Hematopoietic multipotent progenitor cell treated with erythropoietin and hydrocortisone succinate and interleukin-3 and kit ligand, for 17 days (in vitro differentiated cells): Measurements from ENCODE around the gene FSTL4.

Source experiments
- DNase-seq: peaks from one replicate; pipeline ENCODE4 v3.0.0-alpha.2; 2015; ENCODE audit warnings: low spot score

Gene FSTL4

GRCh38 chr5:133241179-133242092 is 370.9 kb downstream of the FSTL4 start:
- no peak for DNase-seq

DNA sequence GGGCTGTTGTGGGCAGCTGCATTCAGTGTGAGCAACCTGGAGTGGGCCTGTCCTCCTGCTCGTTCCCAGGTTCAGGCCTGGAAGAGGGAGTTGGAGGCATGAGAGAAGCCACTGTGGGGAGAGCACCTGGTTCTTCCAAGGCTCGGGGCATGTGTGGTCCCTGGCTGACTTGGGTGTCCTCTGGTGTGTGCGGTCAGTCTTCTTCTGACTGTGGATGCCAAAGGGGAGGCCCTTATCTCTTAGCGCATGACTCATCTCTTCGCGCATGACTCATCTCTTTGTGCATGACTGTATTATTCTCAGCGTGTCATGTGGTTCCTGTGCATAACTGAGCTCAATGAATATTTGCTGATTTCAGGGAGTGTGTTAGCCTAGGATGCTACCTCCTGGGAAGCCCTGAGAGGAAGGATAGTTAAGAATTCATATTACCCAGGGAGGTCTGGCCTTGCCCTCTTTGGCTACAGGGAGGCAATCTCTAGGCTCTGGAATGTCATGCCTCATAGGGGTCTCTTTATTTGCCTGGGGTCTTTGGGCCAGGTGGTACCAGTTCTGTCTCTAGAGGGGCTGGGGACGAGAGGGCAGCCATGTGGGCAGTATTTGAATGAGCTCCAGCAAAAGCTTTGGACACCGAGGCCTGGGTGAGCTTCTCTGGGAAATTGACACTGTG is 371.8 kb downstream of the FSTL4 start:
- DNase-seq, result peak; percentile 55

GRCh38 chr5:133238426-133239205 is 373.7 kb downstream of the FSTL4 start:
- no peak for DNase-seq

DNA sequence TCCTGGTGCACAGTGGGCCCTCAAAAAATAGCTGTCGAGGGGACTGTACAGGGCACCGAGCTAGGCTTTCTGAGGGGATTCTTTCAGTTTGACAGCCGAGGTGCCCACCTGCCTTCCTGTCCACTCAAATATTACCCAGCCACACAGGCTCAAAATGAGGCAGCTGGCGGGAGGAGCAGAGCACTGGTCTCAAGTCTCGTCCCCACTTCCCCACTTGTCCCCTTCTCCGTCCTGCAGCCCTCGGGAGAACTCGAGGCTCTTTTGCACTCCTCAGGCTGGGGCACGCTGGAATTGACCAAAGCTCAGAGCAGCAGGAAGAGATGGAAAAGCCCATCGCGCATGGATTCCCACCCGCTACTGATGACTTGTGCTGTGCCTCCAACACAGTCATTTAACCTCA is 375.4 kb downstream of the FSTL4 start:
- no peak for DNase-seq

DNA sequence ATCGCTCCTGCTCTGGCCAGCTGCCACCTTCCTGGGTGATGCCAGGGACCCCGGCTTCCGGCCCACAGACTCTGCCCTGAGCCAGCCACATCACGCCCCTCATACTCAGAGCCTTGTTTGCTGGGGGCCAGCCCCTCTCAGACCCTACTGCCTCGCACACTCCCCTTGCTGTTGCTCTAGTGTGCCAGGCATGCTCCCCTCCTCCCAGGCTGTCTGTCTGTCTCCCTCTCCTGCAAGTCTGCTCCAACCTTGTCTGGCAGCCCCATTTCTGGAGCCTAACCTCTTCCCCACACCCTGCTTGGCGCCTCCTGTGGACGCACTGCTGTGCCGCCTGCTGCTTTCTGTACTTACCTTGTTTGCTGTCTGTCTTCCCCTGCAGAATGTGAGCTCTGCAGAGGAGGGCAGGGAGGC is 375.8 kb downstream of the FSTL4 start:
- no peak for DNase-seq

GRCh38 chr5:133235696-133236426 is 376.5 kb downstream of the FSTL4 start:
- no peak for DNase-seq

DNA sequence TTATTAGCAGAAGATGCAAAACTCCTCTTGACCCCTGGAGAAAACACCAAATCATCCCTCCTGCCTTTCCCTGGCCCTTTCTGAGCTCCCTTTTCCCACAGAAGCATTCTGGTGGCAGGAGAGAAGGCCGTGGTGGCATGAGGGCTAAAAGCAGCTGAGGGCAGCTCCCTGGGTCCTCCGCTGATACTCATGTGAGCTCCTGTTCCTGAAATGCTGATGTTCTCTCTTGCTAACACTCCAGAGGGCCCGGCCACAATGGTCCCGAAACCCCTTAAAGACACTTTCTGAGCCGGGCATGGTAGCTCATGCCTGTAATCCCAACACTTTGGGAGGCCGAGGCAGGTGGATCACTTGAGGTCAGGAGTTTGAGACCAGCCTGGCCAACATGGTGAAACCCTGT is 377.4 kb downstream of the FSTL4 start:
- no peak for DNase-seq

- DNase-seq, result no peak
Measured at GRCh38 chr5:133234273-133234672, 378.1 kb downstream of the FSTL4 start.

GRCh38 chr5:133233616-133234015 is 378.7 kb downstream of the FSTL4 start:
- no peak for DNase-seq

DNA sequence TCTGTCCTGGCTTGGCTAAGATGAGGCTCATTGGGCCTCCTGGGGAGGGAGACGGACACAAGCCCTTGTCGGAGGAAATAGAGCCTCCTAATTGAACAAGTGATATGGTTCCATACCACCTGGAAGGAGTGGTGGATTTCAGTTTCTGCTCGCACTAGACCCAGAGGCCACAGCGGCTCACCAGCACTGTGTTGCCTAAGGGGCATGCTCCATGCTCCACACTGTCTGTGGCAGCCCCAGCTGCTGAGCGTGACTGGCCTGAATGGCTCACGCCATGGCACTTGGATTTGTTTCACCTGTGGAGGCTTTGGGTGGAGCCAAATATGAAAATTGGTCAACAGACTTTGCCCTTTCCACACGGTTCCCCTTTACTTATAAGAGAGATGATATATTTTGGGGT is 379.4 kb downstream of the FSTL4 start:
- no peak for DNase-seq

- DNase-seq, result no peak
Measured at GRCh38 chr5:133232435-133232834, 379.9 kb downstream of the FSTL4 start.

- DNase-seq, result no peak
Measured at GRCh38 chr5:133232011-133232410, 380.3 kb downstream of the FSTL4 start.

- no peak for DNase-seq
Measured at GRCh38 chr5:133230823-133231578, 381.3 kb downstream of the FSTL4 start.

GRCh38 chr5:133229931-133230664 is 382.2 kb downstream of the FSTL4 start:
- DNase-seq, result no peak

- no peak for DNase-seq
Measured at GRCh38 chr5:133228316-133228715, 384.0 kb downstream of the FSTL4 start.

DNA sequence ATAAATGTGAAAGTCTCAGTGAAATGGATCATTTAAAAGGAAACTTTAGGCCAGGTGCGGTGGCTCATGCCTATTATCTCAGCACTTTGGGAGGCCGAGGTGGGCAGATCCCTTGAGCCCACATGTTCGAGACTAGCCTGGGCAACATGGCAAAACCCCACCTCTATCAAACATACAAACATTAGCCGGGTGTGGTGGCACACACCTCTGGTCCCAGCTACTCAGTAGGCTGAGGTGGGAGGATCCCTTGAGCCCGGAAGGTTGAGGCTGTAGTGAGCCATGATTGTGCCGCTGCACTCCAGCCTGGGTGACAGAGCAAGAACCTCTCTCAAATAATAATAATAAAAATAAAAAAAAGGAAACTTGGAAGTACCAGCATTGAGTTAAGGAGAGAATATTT is 384.4 kb downstream of the FSTL4 start:
- DNase-seq, result no peak

GRCh38 chr5:133227082-133227481 is 385.3 kb downstream of the FSTL4 start:
- DNase-seq, result no peak

GRCh38 chr5:133226186-133226585 is 386.2 kb downstream of the FSTL4 start:
- no peak for DNase-seq

GRCh38 chr5:133225671-133226152 is 386.6 kb downstream of the FSTL4 start:
- DNase-seq, result no peak

GRCh38 chr5:133222979-133223378 is 389.4 kb downstream of the FSTL4 start:
- no peak for DNase-seq
